ENCODE measurements around the gene EPHB1.

The EPHB1 gene

GRCh38 chr3:135268941-135269532 lies 474.0 kb downstream of the EPHB1 start:
- Histone ChIP-seq H3K36me3 (replicated peaks in 1 of 2; ENCODE audit: control insufficient read depth in 2 of 2, insufficient read depth in 2 of 2, low read length in 2 of 2) (no peaks in the 10 kb centered on the region), H2BK12ac (ENCODE audit: low read length) (no peak overlapping the region), H3K4me2 (ENCODE audit: insufficient read depth, low read length, poor library complexity, severe bottlenecking) (no peak overlapping the region), H3K79me1 (ENCODE audit: low read depth, low read length) (no peaks in the 10 kb centered on the region), H3K4ac (ENCODE audit: low read length) (no peak overlapping the region), H2BK5ac (ENCODE audit: low read length) (no peak overlapping the region), H3K27me3 (ENCODE audit: control insufficient read depth in 3 of 3, insufficient read depth in 3 of 3, low read depth in 1 of 3, low read length in 3 of 3) (no peaks in the 10 kb centered on the region), H4K91ac (ENCODE audit: low read depth, low read length, poor library complexity) (no peak overlapping the region), H2AFZ (ENCODE audit: low read length) (no peak overlapping the region), H3K4me1 (ENCODE audit: control insufficient read depth in 2 of 2, insufficient read depth in 1 of 2, low read depth in 1 of 2, low read length in 2 of 2) (peaks cover 7 to 15% of the 10 kb centered on the region in 2 donors), H2AK5ac (ENCODE audit: low read depth, low read length) (no peak overlapping the region), H2BK15ac (ENCODE audit: low read length) (no peak overlapping the region), H2BK120ac (ENCODE audit: low read depth, low read length) (no peak overlapping the region), H3K9me3 (replicated peaks in 1 of 2; ENCODE audit: control insufficient read depth in 2 of 2, insufficient read depth in 1 of 2, low read depth in 1 of 2, low read length in 2 of 2) (no peaks in the 10 kb centered on the region), H3K27ac (replicated peaks; ENCODE audit: low read length) (no peak overlapping the region), H4K8ac (ENCODE audit: low read depth, low read length) (no peak overlapping the region), H3K9ac (ENCODE audit: low read depth, low read length, poor library complexity) (no peak overlapping the region), H3K23ac (ENCODE audit: low read depth, low read length, poor library complexity) (no peak overlapping the region), H3K14ac (ENCODE audit: low read length) (no peak overlapping the region), H3K18ac (ENCODE audit: low read length) (no peak overlapping the region), H3K4me3 (ENCODE audit: low read length in 2 of 2) (no peak overlapping the region)
- no peak for DNase-seq (ENCODE audit: low spot score)
- no CpG with 5 or more reads among the region's 2 CpGs for WGBS, 2 donors (ENCODE audit: extremely low coverage in 2 of 2, insufficient read length in 2 of 2, insufficient replicate concordance in 1 of 2)

- Histone ChIP-seq H2BK15ac (ENCODE audit: low read length) (peak overlapping the region; percentile 61), H3K9ac (ENCODE audit: low read depth, low read length, poor library complexity) (peak overlapping the region; percentile 65), H3K4ac (ENCODE audit: low read length) (no peak overlapping the region), H4K8ac (ENCODE audit: low read depth, low read length) (no peak overlapping the region), H2BK120ac (ENCODE audit: low read depth, low read length) (peak overlapping the region; percentile 42), H3K79me1 (ENCODE audit: low read depth, low read length) (no peaks in the 10 kb centered on the region), H2AFZ (ENCODE audit: low read length) (no peak overlapping the region), H3K27me3 (ENCODE audit: control insufficient read depth in 3 of 3, insufficient read depth in 3 of 3, low read depth in 1 of 3, low read length in 3 of 3) (no peaks in the 10 kb centered on the region), H3K14ac (ENCODE audit: low read length) (no peak overlapping the region), H2AK5ac (ENCODE audit: low read depth, low read length) (peak overlapping the region; percentile 71), H3K18ac (ENCODE audit: low read length) (peak overlapping the region; percentile 97), H3K4me1 (ENCODE audit: control insufficient read depth in 2 of 2, insufficient read depth in 1 of 2, low read depth in 1 of 2, low read length in 2 of 2) (peaks cover 7 to 15% of the 10 kb centered on the region in 2 donors), H3K4me3 (ENCODE audit: low read length in 2 of 2) (no peak overlapping the region), H3K27ac (replicated peaks; ENCODE audit: low read length) (no peak overlapping the region), H3K23ac (ENCODE audit: low read depth, low read length, poor library complexity) (no peak overlapping the region), H2BK12ac (ENCODE audit: low read length) (peak overlapping the region; percentile 100), H4K91ac (ENCODE audit: low read depth, low read length, poor library complexity) (peak overlapping the region; percentile 94), H2BK5ac (ENCODE audit: low read length) (peak overlapping the region; percentile 63), H3K36me3 (replicated peaks in 1 of 2; ENCODE audit: control insufficient read depth in 2 of 2, insufficient read depth in 2 of 2, low read length in 2 of 2) (no peaks in the 10 kb centered on the region), H3K9me3 (replicated peaks in 1 of 2; ENCODE audit: control insufficient read depth in 2 of 2, insufficient read depth in 1 of 2, low read depth in 1 of 2, low read length in 2 of 2) (no peaks in the 10 kb centered on the region), H3K4me2 (ENCODE audit: insufficient read depth, low read length, poor library complexity, severe bottlenecking) (no peak overlapping the region)
- no peak for DNase-seq (ENCODE audit: low spot score)
- no CpG with 5 or more reads among the region's 10 CpGs for WGBS, 2 donors (ENCODE audit: extremely low coverage in 2 of 2, insufficient read length in 2 of 2, insufficient replicate concordance in 1 of 2)
Observed at GRCh38 chr3:135271177-135272025, 476.3 kb downstream of the EPHB1 start.

GRCh38 chr3:135272026-135272669 lies 477.1 kb downstream of the EPHB1 start:
- H2BK15ac ChIP-seq (ENCODE audit: low read length), result peak overlapping the region; percentile 61
- no peak overlapping the region for H3K23ac ChIP-seq (ENCODE audit: low read depth, low read length, poor library complexity)
- H3K9me3 ChIP-seq (replicated peaks in 1 of 2; ENCODE audit: control insufficient read depth in 2 of 2, insufficient read depth in 1 of 2, low read depth in 1 of 2, low read length in 2 of 2), result no peaks in the 10 kb centered on the region
- no peak overlapping the region for H3K4me2 ChIP-seq (ENCODE audit: insufficient read depth, low read length, poor library complexity, severe bottlenecking)
- H3K9ac ChIP-seq (ENCODE audit: low read depth, low read length, poor library complexity), result peak overlapping the region; percentile 9
- H2AK5ac ChIP-seq (ENCODE audit: low read depth, low read length), result peak overlapping the region; percentile 71
- peak overlapping the region; percentile 97 for H3K18ac ChIP-seq (ENCODE audit: low read length)
- H3K4ac ChIP-seq (ENCODE audit: low read length), result no peak overlapping the region
- H3K27me3 ChIP-seq (ENCODE audit: control insufficient read depth in 3 of 3, insufficient read depth in 3 of 3, low read depth in 1 of 3, low read length in 3 of 3), result no peaks in the 10 kb centered on the region
- peak overlapping the region; percentile 42 for H2BK120ac ChIP-seq (ENCODE audit: low read depth, low read length)
- H4K91ac ChIP-seq (ENCODE audit: low read depth, low read length, poor library complexity), result no peak overlapping the region
- no peak overlapping the region for H3K14ac ChIP-seq (ENCODE audit: low read length)
- H2AFZ ChIP-seq (ENCODE audit: low read length), result peak overlapping the region; percentile 9
- no peak overlapping the region for H2BK12ac ChIP-seq (ENCODE audit: low read length)
- H3K79me1 ChIP-seq (ENCODE audit: low read depth, low read length), result no peaks in the 10 kb centered on the region
- no peak for DNase-seq (ENCODE audit: low spot score)
- no peak overlapping the region for H3K4me3 ChIP-seq (ENCODE audit: low read length in 2 of 2)
- no peaks in the 10 kb centered on the region for H3K36me3 ChIP-seq (replicated peaks in 1 of 2; ENCODE audit: control insufficient read depth in 2 of 2, insufficient read depth in 2 of 2, low read length in 2 of 2)
- peak overlapping the region; percentile 63 for H2BK5ac ChIP-seq (ENCODE audit: low read length)
- no peak overlapping the region for H3K27ac ChIP-seq (replicated peaks; ENCODE audit: low read length)
- no peak overlapping the region for H4K8ac ChIP-seq (ENCODE audit: low read depth, low read length)
- H3K4me1 ChIP-seq (ENCODE audit: control insufficient read depth in 2 of 2, insufficient read depth in 1 of 2, low read depth in 1 of 2, low read length in 2 of 2), result peaks cover 7 to 15% of the 10 kb centered on the region in 2 donors
- no CpG with 5 or more reads among the region's 7 CpGs for WGBS, 2 donors (ENCODE audit: extremely low coverage in 2 of 2, insufficient read length in 2 of 2, insufficient replicate concordance in 1 of 2)

- Histone ChIP-seq H3K4me3 (ENCODE audit: low read length in 2 of 2) (no peak overlapping the region), H3K18ac (ENCODE audit: low read length) (no peak overlapping the region)
Observed at GRCh38 chr3:135292162-135292561, 497.1 kb downstream of the EPHB1 start.

More at GRCh38 chr3:135292162-135292561, 497.1 kb downstream of the EPHB1 start:
- H4K8ac ChIP-seq (ENCODE audit: low read depth, low read length), result no peak overlapping the region
- H2BK12ac ChIP-seq (ENCODE audit: low read length), result no peak overlapping the region
- H2AFZ ChIP-seq (ENCODE audit: low read length), result no peak overlapping the region
- H3K27me3 ChIP-seq (ENCODE audit: control insufficient read depth in 3 of 3, insufficient read depth in 3 of 3, low read depth in 1 of 3, low read length in 3 of 3), result no peaks in the 10 kb centered on the region
- no CpG with 5 or more reads among the region's 1 CpG for WGBS, 2 donors (ENCODE audit: extremely low coverage in 2 of 2, insufficient read length in 2 of 2, insufficient replicate concordance in 1 of 2)
- H3K27ac ChIP-seq (replicated peaks; ENCODE audit: low read length), result no peak overlapping the region
- no peaks in the 10 kb centered on the region for H3K9me3 ChIP-seq (replicated peaks in 1 of 2; ENCODE audit: control insufficient read depth in 2 of 2, insufficient read depth in 1 of 2, low read depth in 1 of 2, low read length in 2 of 2)
- no peak overlapping the region for H3K4ac ChIP-seq (ENCODE audit: low read length)
- no peak overlapping the region for H2BK120ac ChIP-seq (ENCODE audit: low read depth, low read length)
- H2BK15ac ChIP-seq (ENCODE audit: low read length), result no peak overlapping the region
- H3K79me1 ChIP-seq (ENCODE audit: low read depth, low read length), result no peaks in the 10 kb centered on the region
- H3K9ac ChIP-seq (ENCODE audit: low read depth, low read length, poor library complexity), result no peak overlapping the region
- no peak overlapping the region for H2AK5ac ChIP-seq (ENCODE audit: low read depth, low read length)
- no peak for DNase-seq (ENCODE audit: low spot score)
- no peak overlapping the region for H3K4me2 ChIP-seq (ENCODE audit: insufficient read depth, low read length, poor library complexity, severe bottlenecking)
- no peaks in the 10 kb centered on the region for H3K36me3 ChIP-seq (replicated peaks in 1 of 2; ENCODE audit: control insufficient read depth in 2 of 2, insufficient read depth in 2 of 2, low read length in 2 of 2)
- H4K91ac ChIP-seq (ENCODE audit: low read depth, low read length, poor library complexity), result no peak overlapping the region
- H3K23ac ChIP-seq (ENCODE audit: low read depth, low read length, poor library complexity), result no peak overlapping the region
- no peak overlapping the region for H3K14ac ChIP-seq (ENCODE audit: low read length)
- no peak overlapping the region for H2BK5ac ChIP-seq (ENCODE audit: low read length)
- no peaks in the 10 kb centered on the region for H3K4me1 ChIP-seq (ENCODE audit: control insufficient read depth in 2 of 2, insufficient read depth in 1 of 2, low read depth in 1 of 2, low read length in 2 of 2)
